Measurements from ENCODE around the gene ZNF286A.
"Not testable (repeated sequence)": the region's sequence is repeated elsewhere in the genome, so short reads cannot be mapped to it uniquely, and the experiment has no call there.

Gene ZNF286A

GRCh38 chr17:15699413-15699924 lies at the start of gene ZNF286A:
Gene ZNF286A (plus strand): TSS chr17:15699752. CDS start chr17:15700330, 578 bp downstream.
- DNase-seq, result peak; percentile 100

GRCh38 chr17:15649861-15650421 lies 49.6 kb upstream of the ZNF286A start:
- DNase-seq, result no peak

- DNase-seq, result no peak
These were observed 48.6 kb upstream of the ZNF286A start for GRCh38 chr17:15650741-15651582.

GRCh38 chr17:15651583-15652110 lies 47.9 kb upstream of the ZNF286A start:
- DNase-seq, result no peak

GRCh38 chr17:15652960-15653359 lies 46.6 kb upstream of the ZNF286A start:
- no peak for DNase-seq

- not testable (repeated sequence) for DNase-seq
These were observed 45.2 kb upstream of the ZNF286A start for GRCh38 chr17:15654401-15654800.

- DNase-seq, result no peak
These were observed 44.5 kb upstream of the ZNF286A start for GRCh38 chr17:15654886-15655561.

GRCh38 chr17:15657868-15658267 lies 41.7 kb upstream of the ZNF286A start:
- DNase-seq, result no peak

- DNase-seq, result no peak
These were observed 41.3 kb upstream of the ZNF286A start for GRCh38 chr17:15658296-15658695.

GRCh38 chr17:15659236-15659635 lies 40.3 kb upstream of the ZNF286A start:
- no peak for DNase-seq

GRCh38 chr17:15659663-15660062 lies 39.9 kb upstream of the ZNF286A start:
- DNase-seq, result no peak

- no peak for DNase-seq
These were observed 39.5 kb upstream of the ZNF286A start for GRCh38 chr17:15660077-15660476.

GRCh38 chr17:15662681-15663080 lies 36.9 kb upstream of the ZNF286A start:
- DNase-seq, result no peak

- DNase-seq, result no peak
These were observed 36.4 kb upstream of the ZNF286A start for GRCh38 chr17:15663176-15663575.

GRCh38 chr17:15663691-15664090 lies 35.9 kb upstream of the ZNF286A start:
- DNase-seq, result no peak

GRCh38 chr17:15669526-15669925 lies 30.0 kb upstream of the ZNF286A start:
- not testable (repeated sequence) for DNase-seq

GRCh38 chr17:15674640-15675039 lies 24.9 kb upstream of the ZNF286A start:
- DNase-seq, result not testable (repeated sequence)

GRCh38 chr17:15675991-15676390 lies 23.6 kb upstream of the ZNF286A start:
- not testable (repeated sequence) for DNase-seq

GRCh38 chr17:15683135-15683534 lies 16.4 kb upstream of the ZNF286A start:
- not testable (repeated sequence) for DNase-seq

- peak; percentile 15 to 48 for DNase-seq
These were observed 15.6 kb upstream of the ZNF286A start, which contains the start of gene TRIM16 for GRCh38 chr17:15683824-15684478. Gene TRIM16 (minus strand): TSS chr17:15684311. CDS start chr17:15651609, 32,702 bp downstream.

GRCh38 chr17:15687494-15687893 lies 12.1 kb upstream of the ZNF286A start:
- DNase-seq, result not testable (repeated sequence)

- DNase-seq, result not testable (repeated sequence)
These were observed 585 bp upstream of the ZNF286A start for GRCh38 chr17:15698967-15699366.

- not testable (repeated sequence) for DNase-seq
These were observed 385 bp downstream of the ZNF286A start for GRCh38 chr17:15699937-15700336.

Data from NCI-H1930 (cell line).